ENCODE results near the gene ZNF414.
A peak's percentile ranks its signal among the peaks of the same experiment; 100 is the strongest.

The ZNF414 gene

GRCh38 chr19:8510589-8511115 lies 3.3 kb downstream of the ZNF414 start:
- CTCF ChIA-PET: interaction anchor here (1.3 kb wide), 1 partner anchor 13 kb away, joined by 6 read pairs; no protein-coding TSS in a partner anchor

GRCh38 chr19:8506402-8506957 lies 7.5 kb downstream of the ZNF414 start:
- peak overlapping the region; percentile 61 for H3K4me3 ChIP-seq (ENCODE audit: low read depth, low read length)
- no peak overlapping the region for H3K27ac ChIP-seq (ENCODE audit: extremely low read depth, low read depth, low read length)
- ChIA-PET CTCF (interaction anchor here (0.5 to 2.7 kb wide), 19 partner anchors 11 to 958 kb away, joined by 3 to 15 read pairs (median 4); partner anchors contain the start of gene MARCHF2), POLR2A (interaction anchor here (0.6 to 1.6 kb wide), 8 partner anchors 8 to 190 kb away, joined by 3 to 12 read pairs (median 4); partner anchors contain the start of genes MARCHF2, RAB11B and ZNF414)
- H3K4me1 ChIP-seq (ENCODE audit: control insufficient read depth, insufficient read depth, low read length): peaks cover 3% of the 10 kb centered on the region; the same call in 1 of the 2 replicates
- no peaks in the 10 kb centered on the region for H3K9me3 ChIP-seq (ENCODE audit: control insufficient read depth, insufficient read depth, low read depth, low read length)
- peaks cover 0 to 4% of the 10 kb centered on the region in 2 experiments; a peak in 1 of 3 replicates for H3K36me3 ChIP-seq (ENCODE audit: control insufficient read depth in 2 of 2, insufficient read depth in 1 of 2, low read length in 2 of 2)
- TF ChIP-seq OVOL3 (tag by site-specific recombination; IDR thresholded peaks at IDR 0.05): no peak
- no peak for TF ChIP-seq ZBTB8A (tag by site-specific recombination; IDR thresholded peaks at IDR 0.05)
- no peak for TF ChIP-seq ZNF791 (tag by site-specific recombination; IDR thresholded peaks at IDR 0.05)
- 0 out of 2 replicates have a peak, but pooled peaks have one; percentile 5 for TF ChIP-seq KLF16 (tag by site-specific recombination; IDR thresholded peaks at IDR 0.05)
- TF ChIP-seq ZNF148 (tag by site-specific recombination; IDR thresholded peaks at IDR 0.05; ENCODE audit: borderline replicate concordance): no peak
- TF ChIP-seq PATZ1 (tag by site-specific recombination; IDR thresholded peaks at IDR 0.05): 0 out of 2 replicates have a peak, but pooled peaks have one; percentile 54
- no peak for TF ChIP-seq ZFP41 (tag by site-specific recombination; IDR thresholded peaks at IDR 0.05; ENCODE audit: borderline replicate concordance)
- peak; percentile 3; the same call in 1 of the 2 replicates for TF ChIP-seq GLIS2 (tag by site-specific recombination; IDR thresholded peaks at IDR 0.05)
- no peak for TF ChIP-seq REPIN1 (tag by site-specific recombination; IDR thresholded peaks at IDR 0.05; ENCODE audit: low read depth)
- TF ChIP-seq ZFP3 (tag by site-specific recombination; IDR thresholded peaks at IDR 0.05; ENCODE audit: low read depth): no peak
- peak; percentile 94 for TF ChIP-seq ZBTB48 (tag by site-specific recombination; IDR thresholded peaks at IDR 0.05)
- TF ChIP-seq ZNF391 (tag by site-specific recombination; IDR thresholded peaks at IDR 0.05; ENCODE audit: borderline replicate concordance, low read depth): no peak
- TF ChIP-seq ZBTB17 (tag by site-specific recombination; IDR thresholded peaks at IDR 0.05): no peak
- TF ChIP-seq KLF17 (tag by site-specific recombination; IDR thresholded peaks at IDR 0.05): no peak

More at GRCh38 chr19:8510589-8511115, 3.3 kb downstream of the ZNF414 start:
- Histone ChIP-seq H3K9me3 (ENCODE audit: control insufficient read depth, insufficient read depth, low read depth, low read length) (no peaks in the 10 kb centered on the region), H3K4me1 (ENCODE audit: control insufficient read depth, insufficient read depth, low read length) (peaks cover 10% of the 10 kb centered on the region; the same call in 1 of the 2 replicates), H3K27ac (ENCODE audit: extremely low read depth, low read depth, low read length) (no peak overlapping the region), H3K36me3 (ENCODE audit: control insufficient read depth in 2 of 2, insufficient read depth in 1 of 2, low read length in 2 of 2) (peaks cover 0 to 12% of the 10 kb centered on the region in 2 experiments; a peak in 1 of 3 replicates), H3K4me3 (ENCODE audit: low read depth, low read length) (no peak overlapping the region)
- POLR2A ChIA-PET: no interaction called here
- TF ChIP-seq ZNF324 (tag by site-specific recombination; IDR thresholded peaks at IDR 0.05) (no peak), ZBTB21 (tag by site-specific recombination; IDR thresholded peaks at IDR 0.05) (no peak), ZBTB49 (tag by site-specific recombination; IDR thresholded peaks at IDR 0.05; ENCODE audit: low read depth) (no peak), ZNF596 (tag by site-specific recombination; IDR thresholded peaks at IDR 0.05) (no peak), ZNF791 (tag by site-specific recombination; IDR thresholded peaks at IDR 0.05) (no peak), ZNF843 (tag by site-specific recombination; IDR thresholded peaks at IDR 0.05) (no peak), ZNF155 (tag by site-specific recombination; IDR thresholded peaks at IDR 0.05) (no peak), ZNF747 (tag by site-specific recombination; IDR thresholded peaks at IDR 0.05) (no peak), ZNF473 (tag by site-specific recombination; IDR thresholded peaks at IDR 0.05) (no peak), ZNF10 (tag by site-specific recombination; IDR thresholded peaks at IDR 0.05) (no peak), ZNF692 (tag by site-specific recombination; IDR thresholded peaks at IDR 0.05) (no peak), ZNF664 (tag by site-specific recombination; IDR thresholded peaks at IDR 0.05) (no peak), ZNF701 (tag by site-specific recombination; IDR thresholded peaks at IDR 0.05) (no peak), ZNF391 (tag by site-specific recombination; IDR thresholded peaks at IDR 0.05; ENCODE audit: borderline replicate concordance, low read depth) (no peak)
